ENCODE results near the gene CCNJ. TPM values are rescaled to one million over a fixed set of nuclear protein-coding genes. Genes with fewer than 3 reads are reported as not detected.
A peak's percentile ranks its signal among the peaks of the same experiment; 100 is the strongest.
"Not testable (repeated sequence)": the region's sequence is repeated elsewhere in the genome, so short reads cannot be mapped to it uniquely, and the experiment has no call there.

Gene CCNJ, protein sequence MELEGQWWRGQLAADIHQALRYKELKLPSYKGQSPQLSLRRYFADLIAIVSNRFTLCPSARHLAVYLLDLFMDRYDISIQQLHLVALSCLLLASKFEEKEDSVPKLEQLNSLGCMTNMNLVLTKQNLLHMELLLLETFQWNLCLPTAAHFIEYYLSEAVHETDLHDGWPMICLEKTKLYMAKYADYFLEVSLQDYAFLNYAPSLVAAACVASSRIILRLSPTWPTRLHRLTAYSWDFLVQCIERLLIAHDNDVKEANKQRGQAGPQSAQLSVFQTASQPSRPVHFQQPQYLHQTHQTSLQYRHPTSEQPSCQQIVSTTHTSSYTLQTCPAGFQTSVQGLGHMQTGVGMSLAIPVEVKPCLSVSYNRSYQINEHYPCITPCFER
- 1 to 10 TPM; 7.9 TPM for total RNA-seq
- 10 to 100 TPM; 15.3 to 17.7 (median 16.9) TPM for polyA plus RNA-seq (ENCODE audit: insufficient read length in 6 of 6)
- long read RNA-seq, donor 1, transcript CCNJ-203 (6 exons, 2,677 nt): major isoform, 7 of 7 reads
- long read RNA-seq, donor 1, partial matches to known transcripts: 0 of 7 reads
- long read RNA-seq, donor 1, other reads (novel, unspliced or antisense): 0 of 7 reads
- long read RNA-seq, donor 2, transcript CCNJ-203 (6 exons, 2,677 nt): major isoform, 8 of 16 reads
- long read RNA-seq, donor 2, partial matches to known transcripts: 5 of 16 reads
- long read RNA-seq, donor 2, other reads (novel, unspliced or antisense): 0 of 16 reads
- long read RNA-seq, donor 3, partial matches to known transcripts: 0 of 2 reads
- long read RNA-seq, donor 3, other reads (novel, unspliced or antisense): 0 of 2 reads
- long read RNA-seq, donor 4, partial matches to known transcripts: 1 of 1 reads
- long read RNA-seq, donor 4, other reads (novel, unspliced or antisense): 0 of 1 reads
- long read RNA-seq, donor 5, partial matches to known transcripts: 0 of 2 reads
- long read RNA-seq, donor 5, other reads (novel, unspliced or antisense): 0 of 2 reads
- long read RNA-seq, donor 6, partial matches to known transcripts: 0 of 1 reads
- long read RNA-seq, donor 6, other reads (novel, unspliced or antisense): 0 of 1 reads
- long read RNA-seq, donor 7, partial matches to known transcripts: 0 of 1 reads
- long read RNA-seq, donor 7, other reads (novel, unspliced or antisense): 0 of 1 reads
- long read RNA-seq, donor 8, partial matches to known transcripts: 0 of 4 reads
- long read RNA-seq, donor 8, other reads (novel, unspliced or antisense): 0 of 4 reads
- long read RNA-seq, donor 9: 0 reads
- long read RNA-seq, donor 10, partial matches to known transcripts: 1 of 1 reads
- long read RNA-seq, donor 10, other reads (novel, unspliced or antisense): 0 of 1 reads
- long read RNA-seq, donor 11, full-length matches to known transcripts: 6 of 6 reads
- long read RNA-seq, donor 11, partial matches to known transcripts: 0 of 6 reads
- long read RNA-seq, donor 11, other reads (novel, unspliced or antisense): 0 of 6 reads
- long read RNA-seq, donor 12, partial matches to known transcripts: 0 of 1 reads
- long read RNA-seq, donor 12, other reads (novel, unspliced or antisense): 0 of 1 reads

GRCh38 chr10:96043033-96043892, at the start of gene CCNJ:
CCNJ (plus strand) TSS chr10:96043583; CDS start chr10:96044394, 811 bp downstream.
- Histone ChIP-seq H3K36me3 (peaks cover 0 to 3% of the 10 kb centered on the region in 2 donors), H3K27me3 (no peaks in the 10 kb centered on the region), H3K27ac (peak within 1 kb of the TSS; percentile 87 to 92), H3K4me3 (peak within 1 kb of the TSS; percentile 72 to 79), H3K4me1 (peaks cover 0 to 30% of the 10 kb centered on the region in 2 donors), H3K9me3 (no peaks in the 10 kb centered on the region)
- ATAC-seq: peak; percentile 93
- intact Hi-C loops (cut with DNase I): no loop called here
- DNase-seq: peak; percentile 87 to 96 (median 91)
- TF ChIP-seq, protein P1, sequence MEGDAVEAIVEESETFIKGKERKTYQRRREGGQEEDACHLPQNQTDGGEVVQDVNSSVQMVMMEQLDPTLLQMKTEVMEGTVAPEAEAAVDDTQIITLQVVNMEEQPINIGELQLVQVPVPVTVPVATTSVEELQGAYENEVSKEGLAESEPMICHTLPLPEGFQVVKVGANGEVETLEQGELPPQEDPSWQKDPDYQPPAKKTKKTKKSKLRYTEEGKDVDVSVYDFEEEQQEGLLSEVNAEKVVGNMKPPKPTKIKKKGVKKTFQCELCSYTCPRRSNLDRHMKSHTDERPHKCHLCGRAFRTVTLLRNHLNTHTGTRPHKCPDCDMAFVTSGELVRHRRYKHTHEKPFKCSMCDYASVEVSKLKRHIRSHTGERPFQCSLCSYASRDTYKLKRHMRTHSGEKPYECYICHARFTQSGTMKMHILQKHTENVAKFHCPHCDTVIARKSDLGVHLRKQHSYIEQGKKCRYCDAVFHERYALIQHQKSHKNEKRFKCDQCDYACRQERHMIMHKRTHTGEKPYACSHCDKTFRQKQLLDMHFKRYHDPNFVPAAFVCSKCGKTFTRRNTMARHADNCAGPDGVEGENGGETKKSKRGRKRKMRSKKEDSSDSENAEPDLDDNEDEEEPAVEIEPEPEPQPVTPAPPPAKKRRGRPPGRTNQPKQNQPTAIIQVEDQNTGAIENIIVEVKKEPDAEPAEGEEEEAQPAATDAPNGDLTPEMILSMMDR (IDR thresholded peaks at IDR 0.05): peak in 1 of 2 donors; percentile 33

- H3K36me3 ChIP-seq; H3K4me3 ChIP-seq; H3K27me3 ChIP-seq; ATAC-seq; H3K9me3 ChIP-seq; intact Hi-C loops (cut with DNase I); DNase-seq; H3K4me1 ChIP-seq; H3K27ac ChIP-seq: not testable (repeated sequence)
Measured at GRCh38 chr10:95994376-95994775, 49.0 kb upstream of the CCNJ start.

GRCh38 chr10:95998255-95998784, 45.1 kb upstream of the CCNJ start:
- DNase-seq (no peak), ATAC-seq (no peak)
- Histone ChIP-seq H3K36me3 (no peaks in the 10 kb centered on the region), H3K27ac (no peak overlapping the region), H3K9me3 (no peaks in the 10 kb centered on the region), H3K4me1 (no peaks in the 10 kb centered on the region), H3K27me3 (no peaks in the 10 kb centered on the region), H3K4me3 (no peak overlapping the region)
- intact Hi-C loops (cut with DNase I): no loop called here
- TF ChIP-seq, protein P1 (IDR thresholded peaks at IDR 0.05): no peak

DNA sequence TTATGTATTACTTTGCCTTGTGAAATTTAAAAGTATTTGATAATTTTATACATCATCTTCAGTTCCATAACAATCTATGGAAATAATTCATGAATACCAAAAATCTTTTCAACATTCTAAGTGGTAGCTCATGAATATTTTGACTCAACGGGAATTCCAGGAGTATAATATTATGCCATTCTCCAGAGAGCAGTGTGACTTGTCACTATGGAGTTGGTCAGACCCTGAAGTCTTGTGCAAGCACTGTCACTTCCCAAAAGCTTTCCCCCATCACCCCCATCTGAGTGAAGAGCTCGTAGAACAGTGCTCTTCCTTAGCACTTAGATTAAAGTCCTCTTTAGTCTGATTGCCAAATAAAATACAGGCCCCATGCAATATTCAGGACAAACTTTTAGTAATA, 29.4 kb upstream of the CCNJ start:
- TF ChIP-seq, protein P1 (IDR thresholded peaks at IDR 0.05): no peak
- Histone ChIP-seq H3K4me3 (no peak overlapping the region), H3K27ac (no peak overlapping the region), H3K36me3 (no peaks in the 10 kb centered on the region), H3K27me3 (no peaks in the 10 kb centered on the region), H3K4me1 (no peaks in the 10 kb centered on the region), H3K9me3 (no peaks in the 10 kb centered on the region)
- intact Hi-C loops (cut with DNase I): no loop called here
- DNase-seq (no peak), ATAC-seq (no peak)

Data from left lung (tissue), 14 donors.